GM13976 (cell line): ENCODE data around the gene PTGDS.

Experiments used
- DNase-seq: peaks from one replicate; pipeline ENCODE4 v3.0.0; 2012; ENCODE audit warnings: low spot score
- CTCF ChIP-seq: IDR thresholded peaks from 2 replicates; pipeline ENCODE4 v1.5.1; 2012; ENCODE audit warnings: borderline replicate concordance, mild to moderate bottlenecking; ENCODE audit not compliant: insufficient read depth; ENCODE audit errors: extremely low read depth, missing control alignments, control extremely low read depth
- in situ Hi-C: fragments of 300-500 bp; cut with MboI; formaldehyde crosslinking; loops from one replicate; pipeline ENCODE4 v1.12.0; 2022; ENCODE audit warnings: low sequenced_read_pairs, mixed read lengths, inconsistent platforms; ENCODE audit not compliant: unreplicated experiment

PTGDS gene

GRCh38 chr9:136961279-136962065 lies 15.8 kb upstream of the PTGDS start:
- in situ Hi-C loops: no loop called here
- no peak for DNase-seq
- TF ChIP-seq CTCF: no peak

GRCh38 chr9:136962163-136962562 lies 15.1 kb upstream of the PTGDS start:
- in situ Hi-C loops: no loop called here
- no peak for TF ChIP-seq CTCF
- no peak for DNase-seq

- no peak for DNase-seq
- no peak for TF ChIP-seq CTCF
- in situ Hi-C loops: no loop called here
Measured at GRCh38 chr9:136962701-136963248, 14.5 kb upstream of the PTGDS start.

GRCh38 chr9:136963341-136963740 lies 14.0 kb upstream of the PTGDS start:
- in situ Hi-C loops: no loop called here
- no peak for DNase-seq
- TF ChIP-seq CTCF: no peak

GRCh38 chr9:136963751-136964150 lies 13.6 kb upstream of the PTGDS start:
- no peak for DNase-seq
- in situ Hi-C loops: no loop called here
- TF ChIP-seq CTCF: no peak

GRCh38 chr9:136964171-136964689 lies 13.1 kb upstream of the PTGDS start:
- DNase-seq: no peak
- no peak for TF ChIP-seq CTCF
- in situ Hi-C loops: no loop called here
